ENCODE results near the gene NCS1. TPM values are rescaled to one million over a fixed set of nuclear protein-coding genes. Genes with fewer than 3 reads are reported as not detected.

Gene NCS1
- total RNA-seq, 2 experiments from 2014 or later: 0.17 TPM; not detected in 1

DNA sequence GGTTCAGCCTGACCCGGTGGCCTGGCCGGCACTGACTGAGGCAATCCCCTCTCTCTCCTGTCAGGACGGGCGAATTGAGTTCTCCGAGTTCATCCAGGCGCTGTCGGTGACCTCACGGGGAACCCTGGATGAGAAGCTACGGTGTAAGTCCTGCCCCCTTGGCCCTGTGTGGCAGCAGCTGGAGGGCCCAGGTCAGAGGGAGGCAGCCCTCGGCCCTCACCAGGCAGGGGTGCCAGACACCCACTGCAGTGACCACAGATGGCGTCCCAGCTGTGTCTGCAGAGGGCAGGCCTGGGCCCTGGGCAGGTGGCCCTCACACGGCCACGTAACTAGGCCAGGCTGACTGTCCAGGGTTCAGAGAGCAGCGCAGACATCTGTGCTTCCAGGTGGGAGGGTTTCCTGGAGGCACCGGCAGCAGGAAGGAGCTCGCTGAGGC, 47.5 kb downstream of the NCS1 start:
- Mint-ChIP-seq H3K27me3 (no peaks in the 10 kb centered on the region), H3K4me1 (ENCODE audit: low read depth) (no peaks in the 10 kb centered on the region), H3K27ac (no peak overlapping the region), H3K9me3 (no peaks in the 10 kb centered on the region), H3K36me3 (ENCODE audit: low read depth) (no peaks in the 10 kb centered on the region), H3K4me3 (no peak overlapping the region)
- ChIA-PET CTCF (no interaction called here), POLR2A (no interaction called here)
- Histone ChIP-seq H3K36me3 (ENCODE audit: insufficient read depth, low read length) (no peaks in the 10 kb centered on the region), H3K27ac (ENCODE audit: low read depth in 1 of 2, low read length in 2 of 2) (no peak overlapping the region), H3K27me3 (ENCODE audit: control insufficient read depth in 1 of 2, insufficient read depth in 2 of 2, low read length in 2 of 2) (no peaks in the 10 kb centered on the region), H3K4me3 (ENCODE audit: low read length) (no peak overlapping the region), H3K4me1 (ENCODE audit: insufficient read depth, low read length) (no peaks in the 10 kb centered on the region), H3K9me3 (ENCODE audit: control insufficient read depth in 1 of 2, insufficient read depth in 1 of 2, low read length in 2 of 2) (no peaks in the 10 kb centered on the region)
- ATAC-seq (ENCODE audit: poor library complexity): no peak
- DNase-seq: no peak
- TF ChIP-seq, protein P1, sequence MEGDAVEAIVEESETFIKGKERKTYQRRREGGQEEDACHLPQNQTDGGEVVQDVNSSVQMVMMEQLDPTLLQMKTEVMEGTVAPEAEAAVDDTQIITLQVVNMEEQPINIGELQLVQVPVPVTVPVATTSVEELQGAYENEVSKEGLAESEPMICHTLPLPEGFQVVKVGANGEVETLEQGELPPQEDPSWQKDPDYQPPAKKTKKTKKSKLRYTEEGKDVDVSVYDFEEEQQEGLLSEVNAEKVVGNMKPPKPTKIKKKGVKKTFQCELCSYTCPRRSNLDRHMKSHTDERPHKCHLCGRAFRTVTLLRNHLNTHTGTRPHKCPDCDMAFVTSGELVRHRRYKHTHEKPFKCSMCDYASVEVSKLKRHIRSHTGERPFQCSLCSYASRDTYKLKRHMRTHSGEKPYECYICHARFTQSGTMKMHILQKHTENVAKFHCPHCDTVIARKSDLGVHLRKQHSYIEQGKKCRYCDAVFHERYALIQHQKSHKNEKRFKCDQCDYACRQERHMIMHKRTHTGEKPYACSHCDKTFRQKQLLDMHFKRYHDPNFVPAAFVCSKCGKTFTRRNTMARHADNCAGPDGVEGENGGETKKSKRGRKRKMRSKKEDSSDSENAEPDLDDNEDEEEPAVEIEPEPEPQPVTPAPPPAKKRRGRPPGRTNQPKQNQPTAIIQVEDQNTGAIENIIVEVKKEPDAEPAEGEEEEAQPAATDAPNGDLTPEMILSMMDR (IDR thresholded peaks at IDR 0.05): no peak
- intact Hi-C loops (cut with DNase I, micrococcal nuclease): no loop called here

DNA sequence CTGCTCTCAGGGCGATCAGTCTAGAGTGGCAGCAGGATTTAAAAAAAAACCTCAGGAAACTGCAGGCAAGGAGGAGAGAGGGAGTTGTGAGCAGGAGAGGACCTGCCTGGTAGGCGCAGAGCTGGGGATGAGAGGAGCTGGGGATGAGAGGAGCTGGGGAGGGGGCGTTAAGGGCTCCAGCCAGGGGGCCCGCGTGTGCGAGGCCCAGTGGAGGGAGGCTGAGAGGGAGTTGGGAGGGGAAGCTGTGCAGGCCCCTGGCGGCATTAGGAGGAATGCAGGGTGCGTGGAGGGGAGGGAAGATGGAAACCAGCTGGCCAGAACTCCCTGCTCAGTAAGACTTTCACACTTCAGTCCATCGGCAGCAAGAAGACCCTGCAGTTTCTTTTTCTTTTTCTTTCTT, 48.1 kb downstream of the NCS1 start:
- ChIA-PET CTCF (no interaction called here), POLR2A (no interaction called here)
- no peaks in the 10 kb centered on the region for H3K9me3 ChIP-seq (ENCODE audit: control insufficient read depth in 1 of 2, insufficient read depth in 1 of 2, low read length in 2 of 2)
- no peak overlapping the region for H3K27ac ChIP-seq (ENCODE audit: low read depth in 1 of 2, low read length in 2 of 2)
- Mint-ChIP-seq H3K4me3 (no peak overlapping the region), H3K36me3 (ENCODE audit: low read depth) (no peaks in the 10 kb centered on the region), H3K27me3 (no peaks in the 10 kb centered on the region), H3K27ac (no peak overlapping the region), H3K4me1 (ENCODE audit: low read depth) (no peaks in the 10 kb centered on the region), H3K9me3 (no peaks in the 10 kb centered on the region)
- H3K36me3 ChIP-seq (ENCODE audit: insufficient read depth, low read length): no peaks in the 10 kb centered on the region
- no peaks in the 10 kb centered on the region for H3K4me1 ChIP-seq (ENCODE audit: insufficient read depth, low read length)
- intact Hi-C loops (cut with DNase I, micrococcal nuclease): no loop called here
- no peak overlapping the region for H3K4me3 ChIP-seq (ENCODE audit: low read length)
- ATAC-seq (ENCODE audit: poor library complexity): no peak
- no peak for DNase-seq
- no peaks in the 10 kb centered on the region for H3K27me3 ChIP-seq (ENCODE audit: control insufficient read depth in 1 of 2, insufficient read depth in 2 of 2, low read length in 2 of 2)
- TF ChIP-seq, protein P1 (IDR thresholded peaks at IDR 0.05): no peak

DNA sequence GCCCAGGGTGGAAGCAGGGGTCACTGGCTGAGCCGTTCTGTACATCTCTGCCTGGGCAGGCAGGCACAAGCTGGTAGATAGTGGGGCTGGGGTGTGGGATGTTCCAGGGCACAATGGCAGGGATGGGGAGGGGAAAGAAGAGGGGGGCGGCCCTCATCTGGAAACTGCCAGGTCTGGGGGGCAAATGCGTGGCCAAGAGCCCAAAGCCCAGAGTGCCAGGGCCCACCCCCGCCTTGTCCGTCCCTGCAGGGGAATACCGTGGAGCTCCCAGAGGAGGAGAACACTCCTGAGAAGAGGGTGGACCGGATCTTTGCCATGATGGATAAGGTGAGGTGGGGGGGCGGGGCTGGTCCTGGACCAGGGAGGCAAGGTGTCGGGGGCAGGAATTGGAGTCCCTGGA, 50.6 kb downstream of the NCS1 start:
- no peaks in the 10 kb centered on the region for H3K36me3 Mint-ChIP-seq (ENCODE audit: low read depth)
- no peak overlapping the region for H3K27ac Mint-ChIP-seq
- Histone ChIP-seq H3K4me1 (ENCODE audit: insufficient read depth, low read length) (no peaks in the 10 kb centered on the region), H3K4me3 (ENCODE audit: low read length) (no peak overlapping the region), H3K36me3 (ENCODE audit: insufficient read depth, low read length) (no peaks in the 10 kb centered on the region), H3K27me3 (ENCODE audit: control insufficient read depth in 1 of 2, insufficient read depth in 2 of 2, low read length in 2 of 2) (no peaks in the 10 kb centered on the region), H3K9me3 (ENCODE audit: control insufficient read depth in 1 of 2, insufficient read depth in 1 of 2, low read length in 2 of 2) (peaks cover 5% of the 10 kb centered on the region in 2 experiments), H3K27ac (ENCODE audit: low read depth in 1 of 2, low read length in 2 of 2) (no peak overlapping the region)
- TF ChIP-seq, protein P1 (IDR thresholded peaks at IDR 0.05): no peak
- H3K27me3 Mint-ChIP-seq: no peaks in the 10 kb centered on the region
- ChIA-PET CTCF (no interaction called here), POLR2A (no interaction called here)
- no peaks in the 10 kb centered on the region for H3K9me3 Mint-ChIP-seq
- ATAC-seq (ENCODE audit: poor library complexity): no peak
- no peak overlapping the region for H3K4me3 Mint-ChIP-seq
- intact Hi-C loops (cut with DNase I, micrococcal nuclease): no loop called here
- no peaks in the 10 kb centered on the region for H3K4me1 Mint-ChIP-seq (ENCODE audit: low read depth)
- DNase-seq: no peak

All from CD4-positive, alpha-beta T cell (primary cell).